IPS DF 4.7 (cell line): ENCODE measurements around the gene SMTNL2.

Source experiments
- DNase-seq: peaks from one replicate; pipeline ENCODE4 v3.0.0-alpha.2; 2013; ENCODE audit warnings: low spot score; ENCODE audit errors: extremely low read depth

The SMTNL2 gene

GRCh38 chr17:4545217-4545951 is 38.9 kb upstream of the SMTNL2 start:
- no peak for DNase-seq

DNA sequence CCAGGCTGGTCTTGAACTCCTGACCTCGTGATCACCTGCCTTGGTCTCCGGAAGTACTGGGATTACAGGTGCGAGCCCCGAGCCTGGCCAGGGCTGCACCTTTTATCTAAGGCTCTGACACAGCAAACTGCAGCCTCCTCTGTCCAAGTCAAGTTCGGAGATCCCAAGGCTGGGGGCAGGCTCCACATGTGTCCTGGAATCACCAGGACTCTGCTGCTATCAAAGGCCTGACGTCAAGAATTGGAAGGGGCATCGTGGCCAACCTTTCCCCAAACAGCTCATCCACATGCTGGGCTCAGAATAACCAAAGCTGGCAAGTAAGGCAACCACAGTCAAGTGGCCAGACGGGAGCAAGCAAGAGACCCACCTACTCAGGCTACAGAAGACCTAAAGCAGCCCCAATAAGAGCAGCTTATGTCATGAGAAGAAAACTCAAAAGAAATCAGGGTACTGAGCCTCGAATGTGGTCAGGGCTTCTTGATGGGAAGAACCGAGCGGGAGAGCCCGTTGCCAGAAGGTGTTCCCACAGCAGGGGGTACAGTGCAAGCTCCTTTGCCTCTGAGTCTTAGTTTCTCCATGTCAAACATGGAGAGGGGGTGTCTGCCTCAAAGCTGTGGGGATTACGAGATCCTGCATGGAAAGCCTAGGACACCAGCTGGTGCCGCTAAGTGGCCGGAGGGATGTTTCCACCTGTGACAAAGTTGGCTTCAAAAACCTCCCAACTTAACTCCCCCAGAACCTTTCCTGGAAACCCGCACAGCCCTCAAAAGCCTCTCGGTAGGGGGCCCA is 37.0 kb upstream of the SMTNL2 start:
- no peak for DNase-seq

- DNase-seq = no peak
These were observed 36.3 kb upstream of the SMTNL2 start for GRCh38 chr17:4548061-4548461.

DNA sequence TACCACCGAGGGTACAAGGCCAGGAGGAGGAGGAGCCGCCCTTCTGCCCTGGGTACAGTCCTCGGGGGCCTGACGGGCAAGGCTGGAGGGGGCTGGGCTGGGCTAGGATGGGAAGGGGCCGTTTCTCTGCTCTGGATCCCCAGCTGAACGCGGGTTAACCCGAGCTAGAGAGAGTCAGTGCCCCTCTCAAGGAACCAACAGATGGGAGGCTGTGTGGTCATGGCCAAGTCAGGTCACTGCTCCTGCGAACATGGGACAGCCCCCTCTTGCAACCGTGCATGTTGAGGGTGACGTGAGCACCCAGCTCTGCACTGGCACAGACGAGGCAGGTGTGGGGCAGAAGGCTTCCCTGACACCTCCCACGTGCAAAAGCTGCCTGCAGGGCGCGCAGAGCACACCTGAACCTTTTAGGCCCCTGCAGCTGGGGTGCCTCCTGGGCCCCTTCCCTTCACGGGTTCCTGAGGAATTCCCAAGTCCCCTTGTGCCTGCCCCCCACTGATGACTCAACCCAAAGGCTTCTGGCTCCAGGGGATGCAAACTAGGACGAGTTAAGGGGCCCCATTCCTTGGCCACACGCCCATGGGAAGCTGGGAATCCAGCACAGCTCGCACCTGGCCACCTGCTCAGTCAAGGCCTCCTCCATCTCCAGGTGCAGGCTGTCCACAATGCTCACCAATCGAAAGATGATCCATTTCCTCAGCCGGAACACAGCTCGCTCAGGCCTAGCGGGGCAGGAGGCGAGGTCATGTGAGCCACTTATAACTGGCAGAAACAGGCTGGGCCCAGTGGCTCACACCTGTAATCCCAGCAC is 35.4 kb upstream of the SMTNL2 start:
- DNase-seq = no peak

DNA sequence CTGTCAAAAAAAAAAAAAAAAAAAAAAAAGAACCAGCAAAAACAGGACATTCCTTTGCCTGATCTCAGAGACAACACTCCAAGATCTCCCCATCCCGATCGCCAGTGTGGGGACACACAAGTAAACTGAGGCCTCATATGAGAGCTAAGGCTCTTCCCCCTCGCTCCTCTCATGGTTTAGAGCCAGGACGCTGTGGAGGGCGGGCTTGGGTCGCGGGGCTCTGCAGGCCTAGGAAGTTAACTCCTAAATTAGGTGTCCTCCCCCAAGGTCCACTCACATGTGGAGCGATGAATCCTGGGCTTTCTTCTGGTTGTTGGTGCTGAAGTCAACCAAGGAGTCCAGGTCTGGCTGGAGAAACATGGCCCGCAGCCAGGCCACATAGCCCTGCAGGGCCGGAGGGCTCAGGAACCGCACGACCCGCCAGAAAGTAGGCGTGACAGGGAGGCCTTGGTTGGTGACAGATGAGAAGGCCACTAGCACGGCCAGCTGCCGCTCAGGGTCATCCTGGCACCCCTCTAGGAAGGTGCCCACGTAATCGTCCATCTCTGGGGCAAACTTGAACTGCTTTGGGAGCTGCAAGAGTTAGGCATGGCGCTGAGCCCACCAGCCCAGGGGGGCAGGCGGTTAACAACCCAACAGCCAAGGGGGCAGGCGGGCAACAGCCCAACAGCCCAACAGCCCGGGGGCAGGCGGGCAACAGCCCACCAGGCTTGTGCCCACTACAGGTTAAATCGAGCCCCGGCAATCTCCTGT is 34.4 kb upstream of the SMTNL2 start:
- DNase-seq = no peak

DNA sequence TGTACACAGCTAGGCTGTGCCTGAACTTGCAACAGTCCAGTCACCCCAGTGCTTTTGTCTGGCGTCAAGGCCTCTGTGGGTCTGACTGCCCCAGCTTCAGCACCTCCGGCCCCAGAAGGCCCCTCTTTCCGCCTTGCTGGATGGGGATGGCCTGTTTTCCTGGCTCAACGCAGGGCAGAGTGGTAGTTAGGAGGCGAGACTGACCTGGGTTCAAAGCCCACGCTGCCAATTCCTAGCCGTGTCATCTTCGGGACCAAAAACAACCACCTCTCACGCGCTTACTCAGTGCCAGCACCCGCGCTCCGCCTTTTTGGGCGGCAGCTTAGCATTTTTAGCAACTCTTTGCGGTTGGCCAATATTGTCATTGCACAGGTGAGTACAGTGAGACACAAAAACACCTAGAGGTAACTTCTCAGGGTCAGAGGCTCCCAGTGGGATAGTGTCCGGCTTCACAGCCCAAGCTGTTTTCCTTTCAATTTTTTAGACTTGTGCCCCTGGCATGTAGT is 33.7 kb upstream of the SMTNL2 start:
- no peak for DNase-seq

DNA sequence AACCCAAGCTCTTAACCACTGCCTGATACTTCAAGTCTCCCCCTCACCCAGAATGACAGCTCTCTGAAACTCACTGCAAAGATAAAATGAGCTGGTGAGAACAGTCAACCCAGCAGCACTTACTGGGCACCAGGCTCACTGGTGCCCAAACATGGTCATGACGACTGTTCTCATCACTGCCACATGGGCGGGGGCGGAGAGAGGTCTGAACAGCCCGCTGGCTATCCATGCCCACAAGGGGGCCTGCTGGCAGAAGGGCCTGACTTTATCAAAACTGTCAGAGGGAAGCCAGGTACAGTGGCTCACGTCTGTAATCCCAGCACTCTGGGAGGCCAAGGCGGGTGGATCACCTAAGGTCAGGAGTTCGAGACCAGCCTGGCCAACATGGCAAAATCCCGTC is 33.2 kb upstream of the SMTNL2 start:
- no peak for DNase-seq

DNA sequence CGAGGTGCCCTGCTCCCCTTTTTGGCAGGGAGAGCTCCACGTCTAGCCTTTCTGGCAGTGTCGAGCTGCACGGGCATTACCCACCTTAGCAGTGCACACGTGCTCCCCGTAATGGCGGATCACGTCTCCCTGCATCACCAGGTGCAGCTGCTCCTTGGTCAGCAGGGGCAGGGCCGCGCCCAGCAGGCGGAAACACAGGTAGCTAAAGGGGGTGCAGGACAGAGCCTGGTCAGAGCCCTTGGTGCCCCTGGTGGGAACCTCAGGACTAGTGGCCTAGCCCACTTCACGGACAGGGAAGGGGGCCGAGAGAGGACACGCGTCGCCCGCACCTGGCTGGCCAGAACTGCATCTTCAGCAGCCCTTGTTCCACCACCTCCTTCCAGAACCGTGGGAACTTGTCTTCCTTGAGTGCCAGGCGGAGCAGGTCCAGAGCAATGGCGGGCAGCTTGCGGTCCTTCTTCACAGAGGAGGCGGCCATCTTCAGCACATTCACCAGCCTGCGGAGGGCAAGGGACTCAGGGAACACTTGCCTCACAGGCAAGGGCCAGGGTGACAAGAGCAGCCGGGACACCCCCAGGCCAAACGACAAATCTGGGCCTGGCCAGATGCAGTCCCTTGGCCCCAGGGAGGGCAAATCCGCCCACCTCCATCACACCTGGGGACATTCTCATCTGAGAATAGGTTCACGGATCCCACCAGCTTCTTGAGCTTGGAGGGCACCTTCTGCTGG is 32.4 kb upstream of the SMTNL2 start:
- no peak for DNase-seq

DNA sequence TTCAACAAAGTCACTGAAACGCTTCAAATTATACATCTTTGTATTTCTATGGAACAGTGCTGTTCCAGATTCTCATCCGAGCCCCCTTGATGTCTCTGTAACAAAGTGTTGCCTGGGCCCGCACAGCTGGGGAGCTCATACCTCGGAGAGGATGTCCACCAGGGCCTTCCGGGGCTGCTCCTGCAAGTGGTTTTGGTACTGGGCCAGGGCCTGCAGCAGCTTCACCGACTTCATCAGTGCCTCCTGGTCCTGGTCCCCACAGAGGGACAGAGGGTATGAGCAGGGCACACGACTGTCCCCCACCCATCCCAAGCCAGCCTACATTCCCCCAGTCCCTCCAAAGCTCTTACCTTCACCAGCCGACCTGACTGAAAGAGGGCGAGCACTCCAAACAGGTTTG is 30.7 kb upstream of the SMTNL2 start:
- DNase-seq = no peak

DNA sequence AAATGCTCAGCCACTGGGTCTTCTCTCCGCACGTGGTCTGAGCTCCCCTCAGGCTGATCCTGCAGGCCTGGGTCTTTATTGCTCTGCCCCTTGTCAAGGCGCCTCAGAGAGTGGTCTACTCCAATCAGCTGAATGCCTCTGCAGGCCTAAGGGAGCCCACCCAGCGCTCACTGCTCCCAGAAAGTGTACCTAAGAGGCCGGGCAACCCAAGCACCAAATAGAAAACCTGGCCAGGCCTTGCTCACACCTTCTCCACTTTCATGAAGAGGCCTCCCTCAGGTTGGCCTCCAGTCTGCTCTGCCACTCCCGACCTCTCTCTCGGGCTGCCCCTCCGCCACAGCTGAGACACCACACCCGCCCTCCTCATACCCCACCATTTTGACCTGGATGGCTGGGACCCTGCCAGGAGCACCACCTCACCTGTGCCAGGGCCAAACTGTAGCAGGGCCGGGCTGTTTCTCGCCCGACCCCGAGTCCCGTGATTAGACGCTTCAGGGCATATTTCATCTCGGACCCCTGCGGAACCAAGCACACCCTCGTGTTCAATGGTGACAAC is 29.8 kb upstream of the SMTNL2 start:
- no peak for DNase-seq

DNA sequence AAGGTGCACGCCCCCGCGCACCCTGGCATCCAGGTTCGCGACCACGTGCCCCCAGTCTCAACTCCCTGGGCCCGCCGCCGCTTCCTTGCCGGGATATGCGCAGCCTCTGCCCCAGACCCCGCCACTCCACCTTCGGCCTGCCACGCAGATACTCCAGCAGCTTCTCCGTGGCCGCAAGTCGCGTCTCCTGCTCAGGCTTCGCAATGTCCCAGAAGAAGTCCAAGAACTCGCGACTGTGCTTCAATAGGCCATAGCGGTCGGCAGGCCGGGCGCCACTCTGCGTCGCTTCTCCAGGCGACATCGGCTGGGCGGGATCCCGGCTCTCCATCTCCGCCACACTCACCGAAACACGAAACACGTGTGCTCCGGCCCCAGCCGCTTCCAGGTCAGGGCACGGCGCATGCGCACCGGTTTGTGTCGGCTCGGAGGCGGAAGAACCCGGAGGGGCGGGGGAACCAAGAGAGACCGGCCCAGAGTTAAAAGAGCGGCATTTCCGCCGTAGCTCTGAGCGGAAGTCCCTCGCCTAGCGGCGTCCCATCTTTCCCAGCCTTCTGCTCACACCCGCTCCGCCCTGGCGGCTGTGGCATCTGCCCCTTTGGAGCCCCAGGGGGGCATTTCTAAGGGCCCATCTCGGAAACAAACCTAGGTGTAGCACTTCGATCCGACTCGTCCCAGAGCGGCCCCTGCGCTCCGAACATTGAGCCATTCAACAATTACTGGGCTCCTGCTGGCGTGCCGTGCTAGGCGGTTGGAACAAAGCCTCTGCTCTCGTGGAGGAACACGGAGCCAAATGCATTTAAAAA is 29.1 kb upstream of the SMTNL2 start, which contains the start of gene MYBBP1A:
TSS of gene MYBBP1A (minus strand) at position 388 of the 803 bp plus-strand sequence. CDS start at position 328, 60 bp downstream.
- peak; percentile 86 for DNase-seq

DNA sequence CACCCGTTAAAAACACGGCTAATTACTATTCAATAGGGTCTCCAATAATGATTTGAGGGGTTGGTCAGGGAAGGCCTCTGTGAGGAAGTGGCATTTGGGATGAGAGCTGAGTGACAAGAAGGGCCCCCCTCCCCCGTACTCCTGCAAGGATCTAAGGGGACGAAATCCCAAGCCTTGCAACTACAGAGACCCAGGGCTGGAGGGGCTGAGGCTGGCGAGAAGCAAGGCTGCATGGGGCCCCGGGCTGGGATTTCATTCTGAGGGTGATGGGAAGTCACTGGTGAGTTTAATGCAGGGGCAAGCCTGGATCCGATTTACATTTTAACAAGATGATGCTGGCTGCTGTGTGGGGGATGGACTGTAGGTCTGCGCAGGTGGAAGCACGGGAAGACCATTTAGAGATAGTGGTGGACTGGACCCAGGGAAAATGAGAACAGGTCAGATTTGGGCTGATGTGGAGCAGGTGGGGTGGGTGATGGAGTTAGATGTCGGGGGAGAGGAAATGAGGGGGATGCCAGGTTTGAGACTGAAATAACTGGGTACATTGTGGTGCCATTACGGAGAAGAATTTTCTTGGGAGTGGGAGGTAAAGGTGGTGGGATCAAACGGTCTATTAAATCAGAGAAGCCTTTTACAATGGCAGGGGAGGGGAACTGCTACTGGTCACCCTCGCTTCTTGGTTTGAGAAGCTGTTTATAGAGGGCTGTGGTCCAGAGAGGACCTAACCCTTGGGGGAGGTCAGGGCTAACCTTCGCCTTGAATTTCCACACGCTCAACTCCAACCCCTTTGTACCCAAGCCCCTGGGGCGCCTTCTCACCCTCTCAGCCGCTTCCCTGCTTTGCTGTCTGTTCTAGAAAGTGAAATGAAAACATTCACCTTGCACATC is 28.2 kb upstream of the SMTNL2 start:
- no peak for DNase-seq

DNA sequence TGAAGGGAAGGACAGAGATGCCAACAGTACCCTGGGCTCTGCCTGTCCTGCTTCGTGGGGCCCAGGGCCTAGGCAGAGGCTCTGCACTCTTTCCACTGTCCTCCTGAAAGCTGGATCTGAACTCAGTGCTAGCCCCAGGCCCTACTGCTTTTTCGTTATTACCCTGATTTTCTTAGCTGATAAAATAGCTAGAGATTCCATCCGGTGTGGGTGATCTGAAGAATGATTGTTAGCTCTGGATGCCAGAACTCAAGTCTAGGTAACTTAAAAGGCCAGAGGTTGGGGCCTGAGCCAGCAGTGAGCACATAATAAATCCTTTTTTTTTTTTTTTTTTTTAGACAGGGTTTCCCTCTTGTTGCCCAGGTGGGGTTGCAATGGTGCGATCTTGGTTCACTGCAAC is 27.3 kb upstream of the SMTNL2 start:
- no peak for DNase-seq

- no peak for DNase-seq
These were observed 26.5 kb upstream of the SMTNL2 start for GRCh38 chr17:4557626-4558346.

DNA sequence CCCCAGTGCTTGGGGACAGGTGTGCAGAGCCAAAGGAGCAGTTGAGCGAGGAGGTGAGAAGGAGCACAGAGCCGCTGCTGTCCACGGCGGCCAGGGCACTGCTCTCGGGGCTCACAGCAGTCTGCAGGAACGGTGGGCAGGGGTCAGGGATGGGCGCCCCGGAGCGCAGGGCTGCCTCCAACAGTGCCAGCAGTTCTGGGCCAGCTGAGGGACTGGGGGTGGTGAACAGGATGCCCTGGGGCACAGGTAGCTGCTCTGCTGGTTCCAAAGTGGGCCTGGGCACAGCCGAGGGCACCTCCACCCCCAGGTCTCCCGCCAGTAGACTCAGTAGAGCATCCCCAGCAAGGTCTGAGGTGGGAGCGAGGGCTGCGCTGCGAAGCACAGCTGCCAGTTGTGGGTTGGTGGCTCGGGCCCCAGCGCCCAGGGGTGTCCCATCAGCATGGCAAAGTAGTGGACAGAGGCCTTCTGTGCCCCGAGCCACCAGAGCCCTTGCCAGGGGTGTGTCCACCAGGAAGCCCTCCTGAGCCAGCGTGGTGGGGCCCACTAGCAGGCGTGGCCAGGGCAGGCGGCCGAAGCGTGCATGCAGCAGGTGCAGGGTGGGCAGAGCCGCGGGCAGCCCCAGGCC is 25.9 kb upstream of the SMTNL2 start:
- DNase-seq = no peak

DNA sequence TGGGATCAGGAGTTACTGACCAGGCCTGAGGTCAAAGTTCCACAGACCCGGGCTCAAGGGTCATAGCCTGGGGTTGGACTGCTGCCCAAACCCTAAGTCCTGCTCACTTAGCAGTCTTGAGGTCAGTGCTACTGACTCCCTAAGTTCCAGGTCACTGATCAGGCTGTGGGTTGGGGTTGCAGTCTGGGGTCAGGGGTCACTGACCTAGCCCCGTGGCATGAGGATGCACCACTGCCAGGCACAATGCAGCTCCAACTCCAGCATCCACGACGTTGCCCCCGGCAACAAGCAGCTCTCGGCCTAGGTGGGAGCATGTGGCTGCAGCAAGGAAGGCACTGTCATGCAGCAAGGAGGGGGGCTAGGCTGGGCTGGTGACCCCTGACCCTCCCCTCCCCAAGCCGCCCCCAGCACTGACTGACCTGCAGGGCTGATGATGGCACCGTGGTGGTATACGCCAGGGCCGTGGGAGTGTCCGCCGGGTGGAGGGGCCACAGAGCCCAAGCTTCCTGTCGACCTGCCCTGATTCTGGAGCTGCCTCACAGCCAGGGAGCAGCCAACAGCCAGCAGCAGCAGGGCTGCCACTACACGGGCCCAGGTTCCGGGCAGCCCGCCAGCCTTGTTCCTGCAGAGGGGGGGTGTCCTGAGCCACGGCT is 25.1 kb upstream of the SMTNL2 start:
- no peak for DNase-seq

GRCh38 chr17:4559966-4560365 is 24.4 kb upstream of the SMTNL2 start:
- DNase-seq = no peak
